Gastroesophageal sphincter (tissue), 2 donors: ENCODE measurements around the gene KCP.

Experiments used
- POLR2A ChIP-seq, 2 donors: fragments of 450-650 bp; IDR thresholded peaks; one replicate each; pipeline ENCODE4 v1.6.1; 2017; ENCODE audit warnings: antibody characterized with exemption in 2 of 2, mild to moderate bottlenecking in 2 of 2, moderate library complexity in 1 of 2
- POLR2AphosphoS5 ChIP-seq: sonication (generic); formaldehyde crosslinking; IDR thresholded peaks from one replicate; pipeline ENCODE4 v1.6.1; 2017; ENCODE audit warnings: antibody characterized with exemption

DNA sequence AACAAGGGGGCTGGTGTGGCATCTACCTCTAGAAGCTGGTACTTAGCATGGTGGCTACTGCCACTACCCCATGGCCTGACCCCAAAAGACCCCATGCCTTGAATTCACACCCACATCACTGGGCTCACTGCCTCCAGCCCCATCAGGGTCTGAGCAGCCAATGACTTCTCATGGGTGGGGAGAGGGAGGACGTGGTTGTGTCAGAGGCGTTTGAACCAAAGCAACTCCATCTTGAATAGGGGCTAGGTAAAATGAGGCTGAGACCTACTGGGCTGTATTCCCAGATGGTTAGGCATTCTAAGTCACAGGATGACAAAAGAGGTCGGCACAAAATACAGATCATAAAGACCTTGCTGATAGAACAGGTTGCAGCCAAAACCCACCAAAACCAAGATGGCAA, 15.2 kb downstream of the KCP start:
- no peak for TF ChIP-seq POLR2AphosphoS5
- no peak for TF ChIP-seq POLR2A (IDR thresholded peaks at IDR 0.05)
